DND-41 (cell line): ENCODE data around the gene MYCBPAP.

Experiments used
- ATAC-seq: fragments of 200-7000 bp; cut with Tn5 transposase; 3 replicates; pipeline ENCODE4 v1.9.1; 2021; ENCODE audit warnings: low read depth; ENCODE audit not compliant: insufficient read depth
- DNase-seq: peaks from one replicate; pipeline ENCODE4 v3.0.0-alpha.2; 2020
- H2AFZ ChIP-seq: 2 replicates; pipeline ENCODE4 v1.6.0; 2012; ENCODE audit warnings: low read depth, low read length
- H3K27ac ChIP-seq: 2 replicates; pipeline ENCODE4 v1.5.1; 2012; ENCODE audit warnings: low read length, inconsistent platforms
- H3K27me3 ChIP-seq: fragments of 200-600 bp; sonication (generic); 2 replicates; pipeline ENCODE4 v1.6.0; 2012; ENCODE audit warnings: low read length, mild to moderate bottlenecking, inconsistent platforms; ENCODE audit not compliant: insufficient read depth, poor library complexity
- H3K36me3 ChIP-seq: 2 replicates; pipeline ENCODE4 v1.5.1; 2012; ENCODE audit warnings: low read length, inconsistent platforms; ENCODE audit not compliant: insufficient read depth
- H3K4me1 ChIP-seq: 2 replicates; pipeline ENCODE4 v1.5.1; 2012; ENCODE audit warnings: mild to moderate bottlenecking, low read length; ENCODE audit not compliant: insufficient read depth
- H3K4me2 ChIP-seq: 2 replicates; pipeline ENCODE4 v1.6.0; 2012; ENCODE audit warnings: mild to moderate bottlenecking, moderate library complexity, low read length, inconsistent platforms; ENCODE audit not compliant: insufficient read depth
- H3K4me3 ChIP-seq, 2 experiments: fragments of 200-600 bp in 1 of 2; shearing (Covaris generic) in 1 of 2; 2 replicates each; pipeline ENCODE4 v1.5.1; 2012 to 2016; ENCODE audit warnings: inconsistent platforms in 2 of 2, low read length in 2 of 2, mild to moderate bottlenecking in 2 of 2, low read depth in 1 of 2, moderate library complexity in 1 of 2
- H3K79me2 ChIP-seq: 2 replicates; pipeline ENCODE4 v1.6.0; 2012; ENCODE audit warnings: low read length, inconsistent platforms; ENCODE audit not compliant: insufficient read depth
- H3K9ac ChIP-seq: 2 replicates; pipeline ENCODE4 v1.6.0; 2012; ENCODE audit warnings: low read depth, mild to moderate bottlenecking, inconsistent platforms, low read length, moderate library complexity
- H3K9me3 ChIP-seq: 2 replicates; pipeline ENCODE4 v1.5.1; 2012; ENCODE audit warnings: low read length, moderate library complexity, mild to moderate bottlenecking, inconsistent platforms; ENCODE audit not compliant: insufficient read depth, severe bottlenecking
- H4K20me1 ChIP-seq: 2 replicates; pipeline ENCODE4 v1.6.0; 2012; ENCODE audit warnings: low read length; ENCODE audit not compliant: insufficient read depth
- CTCF ChIP-seq: IDR thresholded peaks from 2 replicates; pipeline ENCODE4 v1.5.1; 2012; ENCODE audit warnings: borderline replicate concordance, low read length, moderate library complexity, mild to moderate bottlenecking; ENCODE audit not compliant: poor library complexity, severe bottlenecking; ENCODE audit errors: extremely low read depth
- EZH2 ChIP-seq: IDR thresholded peaks from 3 replicates; pipeline ENCODE4 v1.6.1; 2012; ENCODE audit warnings: borderline replicate concordance, low read depth, mild to moderate bottlenecking, moderate library complexity, low read length, inconsistent platforms; ENCODE audit not compliant: severe bottlenecking

Gene MYCBPAP

GRCh38 chr17:50527155-50527762 is 19.0 kb downstream of the MYCBPAP start:
- no peak overlapping the region for H3K9ac ChIP-seq
- no peak overlapping the region for H3K27ac ChIP-seq
- no peak overlapping the region for H3K4me3 ChIP-seq
- H4K20me1 ChIP-seq, result no peaks in the 10 kb centered on the region
- no peaks in the 10 kb centered on the region for H3K79me2 ChIP-seq
- peaks cover 18% of the 10 kb centered on the region for H3K27me3 ChIP-seq
- DNase-seq, result no peak
- H3K9me3 ChIP-seq, result no peaks in the 10 kb centered on the region
- H2AFZ ChIP-seq, result no peak overlapping the region
- H3K4me1 ChIP-seq, result no peaks in the 10 kb centered on the region
- TF ChIP-seq EZH2 (no peak), CTCF (no peak)
- no peak for ATAC-seq
- no peaks in the 10 kb centered on the region for H3K36me3 ChIP-seq
- no peak overlapping the region for H3K4me2 ChIP-seq

GRCh38 chr17:50527949-50528474 is 19.8 kb downstream of the MYCBPAP start:
- no peaks in the 10 kb centered on the region for H3K79me2 ChIP-seq
- no peaks in the 10 kb centered on the region for H4K20me1 ChIP-seq
- no peaks in the 10 kb centered on the region for H3K9me3 ChIP-seq
- H3K27me3 ChIP-seq, result peaks cover 26% of the 10 kb centered on the region
- H3K4me2 ChIP-seq, result no peak overlapping the region
- no peak overlapping the region for H3K4me3 ChIP-seq
- DNase-seq, result no peak
- no peak for ATAC-seq
- H3K9ac ChIP-seq, result no peak overlapping the region
- H3K36me3 ChIP-seq, result no peaks in the 10 kb centered on the region
- TF ChIP-seq EZH2, result no peak
- TF ChIP-seq CTCF, result no peak
- no peak overlapping the region for H2AFZ ChIP-seq
- H3K4me1 ChIP-seq, result no peaks in the 10 kb centered on the region
- no peak overlapping the region for H3K27ac ChIP-seq

GRCh38 chr17:50529849-50530248 is 21.6 kb downstream of the MYCBPAP start:
- no peak overlapping the region for H2AFZ ChIP-seq
- no peaks in the 10 kb centered on the region for H3K79me2 ChIP-seq
- H3K36me3 ChIP-seq, result no peaks in the 10 kb centered on the region
- no peak overlapping the region for H3K9ac ChIP-seq
- peaks cover 42% of the 10 kb centered on the region for H3K27me3 ChIP-seq
- DNase-seq (no peak), ATAC-seq (no peak)
- H3K4me2 ChIP-seq, result no peak overlapping the region
- H3K4me3 ChIP-seq, result no peak overlapping the region
- no peak overlapping the region for H3K27ac ChIP-seq
- no peaks in the 10 kb centered on the region for H3K4me1 ChIP-seq
- no peaks in the 10 kb centered on the region for H4K20me1 ChIP-seq
- H3K9me3 ChIP-seq, result no peaks in the 10 kb centered on the region
- TF ChIP-seq CTCF (no peak), EZH2 (no peak)
